Measurements from ENCODE around the gene SELENOK. TPM values are rescaled to one million over a fixed set of nuclear protein-coding genes. Genes with fewer than 3 reads are reported as not detected.

The SELENOK gene
- total RNA-seq, 1 experiment from 2014 or later = 21.9 TPM

GRCh38 chr3:53880396-53881345, 11.0 kb downstream of the SELENOK start:
- peak overlapping the region; percentile 88 for H2AFZ ChIP-seq
- H3F3A ChIP-seq (ENCODE audit: insufficient read depth, low read depth) = no peaks in the 10 kb centered on the region; the same call in 1 of the 2 replicates
- peaks cover 16% of the 10 kb centered on the region; the same call in 1 of the 2 replicates for H3K36me3 ChIP-seq (ENCODE audit: low read depth)
- intact Hi-C loops (cut with micrococcal nuclease; ENCODE audit: unreplicated experiment) = no loop called here
- H3K4me2 ChIP-seq = peak overlapping the region; percentile 95
- no peak for DNase-seq
- H3K4me1 ChIP-seq (replicated peaks; ENCODE audit: insufficient read depth) = peaks cover 9% of the 10 kb centered on the region
- ChIA-PET POLR2A (ENCODE audit: unreplicated experiment) (interaction anchor here (0.5 kb wide), 1 partner anchor 10 kb away, joined by 5 read pairs; no protein-coding TSS in a partner anchor), CTCF (no interaction called here)
- H3K9me3 ChIP-seq (ENCODE audit: insufficient read depth, low read depth) = no peaks in the 10 kb centered on the region
- BruUV-seq (replicated peaks) = no TSS peak
- H3K9me2 ChIP-seq (ENCODE audit: insufficient read depth) = no peaks in the 10 kb centered on the region
- no peak for TF ChIP-seq EZH2 (IDR thresholded peaks at IDR 0.05; ENCODE audit: low read depth)
- TF ChIP-seq, protein P1, sequence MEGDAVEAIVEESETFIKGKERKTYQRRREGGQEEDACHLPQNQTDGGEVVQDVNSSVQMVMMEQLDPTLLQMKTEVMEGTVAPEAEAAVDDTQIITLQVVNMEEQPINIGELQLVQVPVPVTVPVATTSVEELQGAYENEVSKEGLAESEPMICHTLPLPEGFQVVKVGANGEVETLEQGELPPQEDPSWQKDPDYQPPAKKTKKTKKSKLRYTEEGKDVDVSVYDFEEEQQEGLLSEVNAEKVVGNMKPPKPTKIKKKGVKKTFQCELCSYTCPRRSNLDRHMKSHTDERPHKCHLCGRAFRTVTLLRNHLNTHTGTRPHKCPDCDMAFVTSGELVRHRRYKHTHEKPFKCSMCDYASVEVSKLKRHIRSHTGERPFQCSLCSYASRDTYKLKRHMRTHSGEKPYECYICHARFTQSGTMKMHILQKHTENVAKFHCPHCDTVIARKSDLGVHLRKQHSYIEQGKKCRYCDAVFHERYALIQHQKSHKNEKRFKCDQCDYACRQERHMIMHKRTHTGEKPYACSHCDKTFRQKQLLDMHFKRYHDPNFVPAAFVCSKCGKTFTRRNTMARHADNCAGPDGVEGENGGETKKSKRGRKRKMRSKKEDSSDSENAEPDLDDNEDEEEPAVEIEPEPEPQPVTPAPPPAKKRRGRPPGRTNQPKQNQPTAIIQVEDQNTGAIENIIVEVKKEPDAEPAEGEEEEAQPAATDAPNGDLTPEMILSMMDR (conservative IDR thresholded peaks at IDR 0.05) = no peak
- no peaks in the 10 kb centered on the region for H3K27me3 ChIP-seq (ENCODE audit: insufficient read depth, low read depth)
- no peak overlapping the region for H3K27ac ChIP-seq
- no peaks in the 10 kb centered on the region for H4K20me1 ChIP-seq (ENCODE audit: insufficient read depth)
- H3K4me3 ChIP-seq = peak overlapping the region; percentile 94
- H3K79me2 ChIP-seq (ENCODE audit: low read depth) = peaks cover 14% of the 10 kb centered on the region

GRCh38 chr3:53865732-53866499, 25.7 kb downstream of the SELENOK start:
- no peak overlapping the region for H2AFZ ChIP-seq
- H3K9me2 ChIP-seq (ENCODE audit: insufficient read depth) = no peaks in the 10 kb centered on the region
- intact Hi-C loops (cut with micrococcal nuclease; ENCODE audit: unreplicated experiment) = no loop called here
- POLR2A ChIA-PET (ENCODE audit: unreplicated experiment) = no interaction called here
- H3K27ac ChIP-seq = no peak overlapping the region
- H3K79me2 ChIP-seq (ENCODE audit: low read depth) = no peaks in the 10 kb centered on the region
- CTCF ChIA-PET = no interaction called here
- H4K20me1 ChIP-seq (ENCODE audit: insufficient read depth) = no peaks in the 10 kb centered on the region
- no peaks in the 10 kb centered on the region for H3K9me3 ChIP-seq (ENCODE audit: insufficient read depth, low read depth)
- H3K4me1 ChIP-seq (replicated peaks; ENCODE audit: insufficient read depth) = no peaks in the 10 kb centered on the region
- H3K27me3 ChIP-seq (ENCODE audit: insufficient read depth, low read depth) = no peaks in the 10 kb centered on the region
- no TSS peak for BruUV-seq (replicated peaks)
- no peaks in the 10 kb centered on the region; the same call in 1 of the 2 replicates for H3K36me3 ChIP-seq (ENCODE audit: low read depth)
- DNase-seq = no peak
- no peak overlapping the region for H3K4me3 ChIP-seq
- no peak overlapping the region for H3K4me2 ChIP-seq
- H3F3A ChIP-seq (ENCODE audit: insufficient read depth, low read depth) = no peaks in the 10 kb centered on the region
- TF ChIP-seq, protein P1 (conservative IDR thresholded peaks at IDR 0.05) = no peak
- no peak for TF ChIP-seq EZH2 (IDR thresholded peaks at IDR 0.05; ENCODE audit: low read depth)

DNA sequence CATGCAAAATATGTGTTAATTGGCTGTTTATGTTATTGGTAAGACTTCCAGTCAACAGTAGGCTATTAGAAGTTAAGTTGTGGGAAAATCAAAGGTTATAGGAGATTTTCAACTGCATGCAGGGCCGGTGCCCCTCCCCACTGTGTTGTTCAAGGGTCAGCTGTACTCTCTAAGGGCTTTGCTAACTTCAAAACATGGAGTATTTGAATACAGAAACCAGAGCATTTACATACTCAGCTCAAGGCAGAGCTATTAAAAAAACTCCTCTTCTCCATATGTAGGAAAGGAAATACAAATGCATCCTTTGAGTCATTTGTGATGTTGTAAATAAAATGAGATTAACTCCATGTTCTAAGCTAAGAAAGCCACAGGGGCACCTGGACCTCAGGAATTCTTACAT, 28.5 kb downstream of the SELENOK start:
- Histone ChIP-seq H3K4me2 (no peak overlapping the region), H3K9me3 (ENCODE audit: insufficient read depth, low read depth) (no peaks in the 10 kb centered on the region), H3K79me2 (ENCODE audit: low read depth) (no peaks in the 10 kb centered on the region), H3K27ac (no peak overlapping the region), H3K9me2 (ENCODE audit: insufficient read depth) (no peaks in the 10 kb centered on the region), H3K4me3 (no peak overlapping the region), H3F3A (ENCODE audit: insufficient read depth, low read depth) (no peaks in the 10 kb centered on the region), H4K20me1 (ENCODE audit: insufficient read depth) (no peaks in the 10 kb centered on the region), H2AFZ (no peak overlapping the region), H3K4me1 (replicated peaks; ENCODE audit: insufficient read depth) (no peaks in the 10 kb centered on the region), H3K27me3 (ENCODE audit: insufficient read depth, low read depth) (no peaks in the 10 kb centered on the region), H3K36me3 (ENCODE audit: low read depth) (no peaks in the 10 kb centered on the region)
- ChIA-PET CTCF (interaction anchor here (0.6 kb wide), 1 partner anchor 1451 kb away, joined by 3 read pairs; no protein-coding TSS in a partner anchor), POLR2A (ENCODE audit: unreplicated experiment) (no interaction called here)
- intact Hi-C loops (cut with micrococcal nuclease; ENCODE audit: unreplicated experiment) = no loop called here
- TF ChIP-seq EZH2 (IDR thresholded peaks at IDR 0.05; ENCODE audit: low read depth) = no peak
- TF ChIP-seq, protein P1 (conservative IDR thresholded peaks at IDR 0.05) = no peak
- DNase-seq = no peak
- BruUV-seq (replicated peaks) = no TSS peak
